GM21723 (cell line): Measurements from ENCODE around the gene RAP1GDS1.
"Not testable (repeated sequence)": the region's sequence is repeated elsewhere in the genome, so short reads cannot be mapped to it uniquely, and the experiment has no call there.

ENCODE experiments used
- ATAC-seq: cut with Tn5 transposase; IDR thresholded peaks from one replicate; pipeline ENCODE4 v1.9.1; 2021; ENCODE audit warnings: mild to moderate bottlenecking, moderate library complexity; ENCODE audit not compliant: unreplicated experiment

Gene RAP1GDS1

GRCh38 chr4:98421111-98421510 lies 159.9 kb downstream of the RAP1GDS1 start:
- no peak for ATAC-seq

- ATAC-seq = no peak
Observed at GRCh38 chr4:98423009-98423408, 161.8 kb downstream of the RAP1GDS1 start.

GRCh38 chr4:98430708-98431403 lies 169.7 kb downstream of the RAP1GDS1 start:
- no peak for ATAC-seq

- no peak for ATAC-seq
Observed at GRCh38 chr4:98433691-98434090, 172.5 kb downstream of the RAP1GDS1 start.

GRCh38 chr4:98434816-98435215 lies 173.6 kb downstream of the RAP1GDS1 start:
- ATAC-seq = no peak

GRCh38 chr4:98444371-98444770 lies 183.2 kb downstream of the RAP1GDS1 start:
- no peak for ATAC-seq

- ATAC-seq = peak; percentile 82
Observed at GRCh38 chr4:98446499-98447375, 185.6 kb downstream of the RAP1GDS1 start.

- no peak for ATAC-seq
Observed at GRCh38 chr4:98447648-98448047, 186.5 kb downstream of the RAP1GDS1 start.

GRCh38 chr4:98448908-98449307 lies 187.7 kb downstream of the RAP1GDS1 start:
- peak; percentile 38 for ATAC-seq

GRCh38 chr4:98452091-98452490 lies 190.9 kb downstream of the RAP1GDS1 start:
- no peak for ATAC-seq

GRCh38 chr4:98457422-98457821 lies 196.2 kb downstream of the RAP1GDS1 start:
- ATAC-seq = not testable (repeated sequence)

GRCh38 chr4:98461121-98461865 lies 200.1 kb downstream of the RAP1GDS1 start:
- ATAC-seq = not testable (repeated sequence)

- no peak for ATAC-seq
Observed at GRCh38 chr4:98462487-98462886, 201.3 kb downstream of the RAP1GDS1 start.

- ATAC-seq = peak; percentile 11
Observed at GRCh38 chr4:98466868-98467599, 205.8 kb downstream of the RAP1GDS1 start.

GRCh38 chr4:98467627-98468072 lies 206.5 kb downstream of the RAP1GDS1 start:
- ATAC-seq = peak; percentile 98

- no peak for ATAC-seq
Observed at GRCh38 chr4:98468709-98469108, 207.5 kb downstream of the RAP1GDS1 start.

- ATAC-seq = no peak
Observed at GRCh38 chr4:98469771-98470170, 208.6 kb downstream of the RAP1GDS1 start.

- ATAC-seq = no peak
Observed at GRCh38 chr4:98470366-98470765, 209.2 kb downstream of the RAP1GDS1 start.

GRCh38 chr4:98470831-98471230 lies 209.6 kb downstream of the RAP1GDS1 start:
- ATAC-seq = no peak

- no peak for ATAC-seq
Observed at GRCh38 chr4:98473046-98473445, 211.9 kb downstream of the RAP1GDS1 start.
